Amniotic epithelial cell (primary cell): Measurements from ENCODE around the gene RASGEF1C.
"Not testable (repeated sequence)": the region's sequence is repeated elsewhere in the genome, so short reads cannot be mapped to it uniquely, and the experiment has no call there.

Experiments
- DNase-seq: peaks from one replicate; pipeline ENCODE4 v3.0.0-alpha.2; 2010; ENCODE audit warnings: low read depth

The RASGEF1C gene

GRCh38 chr5:180135967-180136629, 72.9 kb downstream of the RASGEF1C start:
- DNase-seq = no peak

GRCh38 chr5:180135128-180135955, 73.7 kb downstream of the RASGEF1C start:
- peak; percentile 62 for DNase-seq

- no peak for DNase-seq
Measured at GRCh38 chr5:180133971-180134508, 75.0 kb downstream of the RASGEF1C start.

GRCh38 chr5:180133551-180133950, 75.5 kb downstream of the RASGEF1C start:
- DNase-seq = no peak

GRCh38 chr5:180133060-180133459, 76.0 kb downstream of the RASGEF1C start:
- DNase-seq = no peak

GRCh38 chr5:180130876-180131740, 77.9 kb downstream of the RASGEF1C start:
- no peak for DNase-seq

- no peak for DNase-seq
Measured at GRCh38 chr5:180130291-180130869, 78.6 kb downstream of the RASGEF1C start.

GRCh38 chr5:180129291-180130190, 79.5 kb downstream of the RASGEF1C start:
- DNase-seq = no peak

GRCh38 chr5:180128671-180129261, 80.2 kb downstream of the RASGEF1C start:
- DNase-seq = no peak

- no peak for DNase-seq
Measured at GRCh38 chr5:180127682-180128670, 81.0 kb downstream of the RASGEF1C start.

GRCh38 chr5:180126716-180127681, 82.0 kb downstream of the RASGEF1C start:
- no peak for DNase-seq

- not testable (repeated sequence) for DNase-seq
Measured at GRCh38 chr5:180126156-180126555, 82.9 kb downstream of the RASGEF1C start.

GRCh38 chr5:180124662-180125061, 84.3 kb downstream of the RASGEF1C start:
- DNase-seq = not testable (repeated sequence)

- DNase-seq = no peak
Measured at GRCh38 chr5:180122875-180123274, 86.1 kb downstream of the RASGEF1C start.

GRCh38 chr5:180121826-180122413, 87.1 kb downstream of the RASGEF1C start:
- DNase-seq = no peak

GRCh38 chr5:180120237-180121101, 88.5 kb downstream of the RASGEF1C start:
- DNase-seq = no peak

GRCh38 chr5:180119903-180120236, 89.1 kb downstream of the RASGEF1C start:
- no peak for DNase-seq
